ENCODE results near the gene USP14.
A peak's percentile ranks its signal among the peaks of the same experiment; 100 is the strongest.
"Not testable (repeated sequence)": the region's sequence is repeated elsewhere in the genome, so short reads cannot be mapped to it uniquely, and the experiment has no call there.

The USP14 gene

DNA sequence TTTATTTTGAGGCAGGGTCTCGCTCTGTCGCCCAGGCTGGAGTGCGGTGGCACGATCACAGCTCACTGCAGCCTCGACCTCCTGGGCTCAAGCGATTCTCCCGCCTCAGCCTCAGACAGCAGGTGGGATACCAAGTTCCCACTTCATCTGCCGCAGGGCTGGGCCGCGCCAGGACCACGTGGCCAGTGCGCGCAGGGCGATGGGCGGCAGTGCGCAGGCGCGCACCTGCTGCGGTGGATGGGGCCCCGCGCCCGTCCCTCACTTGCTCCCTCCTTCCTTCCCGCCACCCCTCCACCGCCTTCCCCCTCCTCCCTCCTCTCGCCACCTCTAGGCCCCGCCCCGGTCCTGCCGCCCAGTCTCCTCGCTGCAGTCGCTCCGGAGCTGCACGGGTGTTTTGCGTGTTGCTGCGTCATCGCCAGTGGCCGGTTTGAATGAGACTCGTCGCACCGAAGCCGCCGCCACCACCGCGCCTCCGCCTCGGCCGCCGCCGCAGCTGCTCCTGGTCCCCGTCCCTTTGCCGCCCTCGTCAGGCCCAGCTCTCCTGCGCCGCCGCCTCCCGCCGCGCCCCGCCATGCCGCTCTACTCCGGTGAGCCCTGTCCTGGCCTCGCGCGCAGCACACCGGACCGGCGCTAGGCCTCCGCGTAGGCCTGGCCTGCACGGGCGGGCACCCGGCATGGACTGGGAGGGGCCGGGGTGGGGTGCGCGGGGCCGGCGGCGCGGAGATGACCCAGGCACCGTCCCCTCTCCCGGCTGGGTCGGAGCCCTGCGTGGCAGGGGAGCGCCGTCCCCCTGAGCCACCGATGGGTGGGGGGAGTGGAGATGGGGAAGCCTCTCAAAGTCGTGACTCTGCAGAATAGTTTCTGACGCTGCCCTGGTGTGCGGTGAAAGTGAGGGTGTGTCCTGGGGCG is at the start of gene USP14:
TSS of gene USP14 (plus strand) at position 430 of the 909 bp plus-strand sequence. CDS start at position 572, 142 bp downstream.
- DNase-seq = peak; percentile 93 to 96 (median 94)

DNA sequence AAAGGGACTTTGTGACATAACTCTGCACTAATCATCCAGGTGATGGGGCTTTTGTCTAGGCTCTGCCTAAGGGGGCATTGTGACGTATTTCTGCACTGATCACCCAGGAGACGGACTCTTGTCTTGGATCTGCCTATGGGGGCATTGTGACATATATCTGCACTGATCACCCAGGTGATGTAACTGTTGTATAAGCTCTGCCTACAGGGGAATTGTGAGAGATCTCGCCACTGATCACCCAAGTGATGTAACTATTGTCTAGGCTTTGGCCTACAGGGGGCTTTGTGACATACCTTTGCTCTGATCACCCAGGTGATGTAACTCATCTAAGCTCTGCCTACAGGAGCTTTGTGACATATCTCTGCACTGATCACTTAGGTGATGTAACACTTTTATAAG is 49.7 kb upstream of the USP14 start:
- not testable (repeated sequence) for DNase-seq

DNA sequence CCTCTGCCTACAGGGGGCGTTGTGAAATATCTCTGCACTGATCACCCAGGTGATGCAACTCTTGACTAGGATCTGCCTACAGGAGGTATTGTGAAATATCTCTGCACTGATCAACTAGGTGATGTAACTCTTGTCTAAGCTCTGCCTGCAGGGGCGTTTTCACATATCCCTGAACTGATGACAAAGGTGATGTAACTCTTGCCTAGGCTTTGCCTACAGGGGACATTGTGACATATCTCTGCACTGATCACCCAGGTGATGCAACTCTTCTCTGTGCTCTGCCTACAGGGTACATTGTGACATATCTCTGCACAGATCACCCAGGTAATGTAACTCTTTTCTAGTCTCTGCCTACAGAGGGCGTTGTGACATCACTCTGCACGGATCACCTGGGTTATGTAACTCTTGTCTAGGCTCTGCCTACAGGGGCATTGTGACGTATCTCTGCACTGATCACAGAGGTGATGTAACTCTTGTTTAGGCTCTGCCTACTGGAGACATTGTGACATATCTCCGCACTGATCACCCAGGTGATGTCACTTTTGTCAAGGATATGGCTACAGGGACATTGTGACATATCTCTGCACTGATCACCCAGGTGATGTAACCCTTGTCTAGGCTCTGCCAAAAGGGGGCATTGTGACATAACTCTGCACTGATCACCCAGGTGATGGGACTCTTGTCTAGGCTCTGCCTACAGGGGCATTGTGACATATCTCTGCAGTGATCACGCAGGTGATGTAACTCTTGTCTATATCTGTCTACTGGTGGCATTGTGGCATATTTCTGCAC is 49.0 kb upstream of the USP14 start:
- DNase-seq = not testable (repeated sequence)

DNA sequence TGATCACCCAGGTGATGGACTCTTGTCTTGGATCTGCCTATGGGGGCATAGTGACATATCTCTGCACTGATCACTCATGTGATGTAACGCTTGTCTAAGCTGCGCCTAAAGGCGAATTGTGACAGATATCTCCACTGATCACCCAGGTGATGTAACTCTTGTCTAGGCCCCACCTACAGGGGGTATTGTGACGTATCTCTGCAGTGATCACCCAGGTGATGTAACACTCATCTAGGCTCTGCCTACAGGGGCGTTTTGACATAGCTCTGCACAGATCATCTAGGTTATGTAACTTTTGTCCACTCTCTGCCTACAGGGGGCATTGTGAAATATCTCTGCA is 48.5 kb upstream of the USP14 start:
- not testable (repeated sequence) for DNase-seq

DNA sequence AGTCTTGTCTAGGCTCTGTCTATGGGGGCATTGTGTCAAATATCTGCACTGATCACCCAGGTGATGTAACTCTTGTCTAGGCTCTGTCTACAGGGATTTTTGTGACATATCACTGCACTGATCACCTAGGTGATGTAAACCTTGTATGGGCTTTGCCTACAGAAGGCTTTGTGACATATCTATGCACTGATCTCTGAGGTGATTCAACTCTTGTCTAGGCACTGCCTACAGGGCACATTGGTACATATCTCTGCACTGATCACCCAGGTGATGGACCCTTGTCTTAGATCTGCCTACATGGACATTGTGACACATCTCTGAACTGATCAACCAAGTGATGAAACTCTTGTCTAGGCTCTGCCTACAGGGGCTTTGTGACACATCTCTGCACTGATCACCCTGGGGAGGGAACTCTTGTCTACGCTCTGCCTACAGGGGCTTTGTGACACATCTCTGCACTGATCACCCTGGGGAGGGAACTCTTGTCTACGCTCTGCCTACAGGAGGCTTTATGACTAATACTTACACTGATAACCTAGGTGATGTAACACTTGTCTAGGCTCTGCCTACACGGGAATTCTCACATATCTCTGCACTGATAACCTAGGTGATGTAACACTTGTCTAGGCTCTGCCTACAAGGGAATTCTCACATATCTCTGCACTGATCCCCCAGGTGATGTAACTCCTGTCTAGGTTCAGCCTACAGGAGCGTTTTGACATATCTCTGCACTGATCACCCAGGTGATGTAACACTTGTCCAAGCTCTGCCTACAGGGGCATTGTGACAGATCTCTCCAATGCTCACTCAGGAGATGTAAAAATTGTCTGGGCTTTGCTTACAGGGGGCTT is 47.8 kb upstream of the USP14 start:
- not testable (repeated sequence) for DNase-seq

DNA sequence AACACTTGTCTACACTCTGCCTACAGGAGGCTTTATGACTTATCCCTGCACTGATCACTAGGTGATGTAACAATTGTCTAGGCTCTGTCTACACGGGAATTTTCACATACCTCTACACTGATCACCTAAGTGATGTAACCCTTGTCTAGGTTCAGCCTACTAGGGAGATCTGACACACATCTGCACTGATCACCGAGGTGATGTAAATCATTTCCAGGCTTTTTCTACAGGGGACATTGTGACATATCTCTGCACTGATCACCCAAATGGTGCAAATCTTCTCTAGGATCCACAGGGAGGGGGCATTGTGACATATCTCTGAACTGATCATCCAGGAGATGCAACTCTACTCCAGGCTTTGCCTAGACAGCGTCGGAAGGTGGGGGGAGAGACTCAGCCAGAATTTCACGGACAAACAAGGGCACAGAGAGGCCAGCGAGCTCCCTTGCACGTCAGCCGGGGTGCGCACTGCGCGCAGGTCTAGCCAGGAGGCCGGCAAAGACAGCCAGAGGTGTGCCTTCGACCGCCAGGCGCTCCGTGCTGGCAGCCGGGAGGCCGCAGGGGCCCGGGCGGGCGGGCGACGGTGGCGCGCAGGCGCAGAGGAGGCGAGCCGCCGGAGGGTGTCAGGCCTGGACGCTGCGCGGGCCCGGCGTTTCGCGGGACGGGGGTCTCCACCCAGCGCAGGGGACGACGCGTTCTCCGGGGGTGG is 46.9 kb upstream of the USP14 start:
- DNase-seq = no peak

DNA sequence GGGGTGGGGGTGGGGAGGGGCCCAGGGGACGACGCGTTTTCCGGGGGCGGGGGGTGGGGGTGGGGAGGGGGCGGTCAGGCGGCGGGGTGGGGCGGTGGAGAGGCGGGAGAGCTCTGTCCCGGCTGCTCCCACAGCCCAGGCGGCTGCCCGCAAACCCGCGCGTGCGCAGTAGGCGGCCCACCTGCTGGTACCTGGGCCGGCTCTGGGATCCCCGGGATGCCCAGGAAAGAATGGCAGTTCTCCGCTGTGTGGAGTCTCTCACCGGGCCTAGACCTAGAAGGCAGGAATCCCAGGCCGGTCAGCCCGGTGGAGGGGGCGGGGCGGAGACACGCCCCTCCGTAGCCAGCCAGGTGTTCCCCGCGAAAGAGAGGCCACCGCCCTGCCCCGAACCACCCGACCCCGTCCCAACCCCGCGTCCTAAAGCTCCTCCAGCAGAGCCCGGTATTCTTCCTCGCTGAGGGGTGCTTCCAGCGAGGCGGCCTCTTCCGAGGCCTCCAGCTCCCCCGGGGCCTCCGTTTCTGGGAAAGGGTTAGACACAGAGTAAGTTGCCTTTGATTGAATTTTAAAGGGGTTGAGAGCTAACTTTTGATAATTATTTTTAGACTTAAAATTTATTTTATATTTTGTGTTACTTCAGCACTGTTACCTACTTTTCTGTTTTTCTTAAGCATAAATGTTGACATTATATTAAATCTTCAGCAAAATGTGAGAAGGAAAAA is 46.2 kb upstream of the USP14 start:
- DNase-seq = not testable (repeated sequence)

DNA sequence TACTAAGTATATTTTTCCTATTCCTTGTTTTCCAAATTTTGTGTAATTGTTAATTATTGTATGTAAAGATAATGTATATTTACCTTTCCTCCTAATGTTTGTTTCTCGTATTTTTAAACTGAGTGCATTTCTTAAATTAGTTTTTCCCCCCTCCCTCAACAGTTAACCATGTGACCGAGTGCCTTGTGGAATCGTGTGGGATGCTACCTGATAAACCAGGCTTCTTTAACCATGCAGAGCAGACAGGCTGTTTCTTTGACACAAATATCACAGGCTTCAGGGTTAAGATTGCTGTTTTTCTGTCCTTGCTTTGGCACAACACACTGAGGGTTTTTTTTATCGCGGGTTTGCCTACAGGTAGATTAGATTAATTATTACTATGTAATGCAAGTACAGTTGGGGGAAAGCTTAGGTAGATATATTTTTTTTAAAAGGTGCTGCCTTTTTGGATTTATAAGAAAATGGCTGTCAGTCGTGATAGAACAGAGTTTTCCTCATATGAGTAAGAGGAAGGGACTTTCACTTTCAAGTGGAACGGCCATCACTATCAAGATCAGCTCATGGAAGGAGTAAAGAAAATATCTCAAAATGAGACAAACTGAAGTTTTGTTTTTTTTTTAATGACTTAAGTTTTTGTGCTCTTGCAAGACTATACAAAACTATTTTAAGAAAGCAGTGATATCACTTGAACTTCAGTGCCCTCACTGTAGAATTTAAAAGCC is 37.7 kb upstream of the USP14 start:
- DNase-seq = not testable (repeated sequence)

DNA sequence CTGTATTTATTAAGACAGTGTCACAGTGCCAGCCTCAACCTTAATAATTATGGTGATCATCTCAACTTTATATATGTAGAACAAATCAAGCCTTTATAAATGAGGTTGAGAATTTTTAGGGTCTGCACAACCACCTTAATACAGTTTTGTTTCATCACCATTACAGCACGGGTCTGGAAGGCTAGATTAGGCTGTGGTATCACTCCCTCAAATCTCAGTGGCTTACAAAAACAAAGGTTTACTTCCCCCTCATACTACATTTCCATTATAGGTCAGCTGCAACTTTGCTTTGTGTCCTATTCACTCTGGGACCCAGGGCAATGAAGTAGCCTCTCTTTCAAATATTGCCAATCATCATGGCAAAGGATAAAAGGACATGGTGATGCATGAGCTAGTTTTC is 23.3 kb upstream of the USP14 start:
- no peak for DNase-seq

DNA sequence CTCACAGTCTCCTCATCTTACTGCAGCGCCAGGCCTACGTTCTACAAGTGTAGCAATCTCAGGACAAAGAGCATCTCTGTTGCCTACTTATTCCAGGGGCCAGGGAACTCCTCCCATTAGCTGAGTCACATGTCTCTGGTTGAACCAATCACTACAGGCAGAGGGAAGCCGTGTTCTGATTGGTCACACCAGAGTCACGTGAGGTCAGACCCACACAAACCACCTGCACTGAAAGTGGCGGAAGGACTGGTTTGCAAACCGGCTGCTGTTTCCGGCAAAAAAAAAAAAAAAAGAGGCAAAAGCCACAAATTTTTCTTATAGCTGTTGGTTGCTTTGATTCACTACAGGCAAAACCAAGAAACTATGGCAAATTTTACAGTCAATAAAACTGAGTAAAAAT is 21.9 kb upstream of the USP14 start:
- no peak for DNase-seq

DNA sequence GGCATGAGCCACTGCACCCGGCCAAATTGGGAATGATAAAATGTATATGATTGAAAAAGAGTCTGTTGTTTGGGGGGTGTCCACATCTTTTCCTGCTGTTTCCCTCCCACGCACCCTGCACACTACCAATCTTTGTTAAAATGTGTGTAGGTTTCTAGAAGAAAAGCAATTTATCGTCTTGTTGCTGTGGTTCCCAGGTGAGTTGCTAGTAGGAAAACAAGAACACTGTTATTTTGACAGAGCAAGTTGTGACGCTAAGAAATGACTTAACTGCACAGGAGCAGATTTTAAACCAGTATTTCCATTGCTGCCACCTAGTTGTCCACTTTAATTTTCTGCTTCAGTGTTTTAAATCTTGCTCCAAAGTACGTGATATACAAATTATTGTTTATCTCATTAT is 21.0 kb upstream of the USP14 start:
- no peak for DNase-seq

DNA sequence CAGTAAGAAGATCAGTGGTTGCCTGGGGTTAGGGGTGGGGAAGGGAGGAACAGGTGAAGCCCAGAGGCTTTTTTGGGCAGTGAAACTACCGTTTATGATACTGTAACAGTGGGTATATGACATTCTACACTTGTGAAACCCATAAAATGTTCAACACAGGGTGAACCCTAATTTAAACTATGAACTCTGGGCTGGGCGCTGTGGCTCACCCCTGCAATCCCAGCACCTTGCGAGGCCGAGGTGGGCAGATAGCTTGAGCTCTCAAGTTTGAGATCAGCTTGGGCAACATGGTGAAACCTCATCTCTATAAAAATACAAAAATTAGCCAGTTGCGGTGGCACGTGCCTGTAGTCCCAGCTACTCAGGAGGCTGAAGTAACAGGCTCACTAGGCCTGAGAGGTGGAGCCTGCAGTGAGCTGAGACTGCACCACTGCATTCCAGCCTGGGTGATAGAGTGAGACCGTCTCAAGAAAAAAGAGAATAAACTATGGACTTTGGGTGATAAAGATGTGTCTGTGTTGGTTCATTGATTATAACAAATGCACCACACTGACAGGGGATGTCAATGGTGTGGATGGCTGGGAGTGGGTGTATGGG is 17.6 kb upstream of the USP14 start:
- no peak for DNase-seq

DNA sequence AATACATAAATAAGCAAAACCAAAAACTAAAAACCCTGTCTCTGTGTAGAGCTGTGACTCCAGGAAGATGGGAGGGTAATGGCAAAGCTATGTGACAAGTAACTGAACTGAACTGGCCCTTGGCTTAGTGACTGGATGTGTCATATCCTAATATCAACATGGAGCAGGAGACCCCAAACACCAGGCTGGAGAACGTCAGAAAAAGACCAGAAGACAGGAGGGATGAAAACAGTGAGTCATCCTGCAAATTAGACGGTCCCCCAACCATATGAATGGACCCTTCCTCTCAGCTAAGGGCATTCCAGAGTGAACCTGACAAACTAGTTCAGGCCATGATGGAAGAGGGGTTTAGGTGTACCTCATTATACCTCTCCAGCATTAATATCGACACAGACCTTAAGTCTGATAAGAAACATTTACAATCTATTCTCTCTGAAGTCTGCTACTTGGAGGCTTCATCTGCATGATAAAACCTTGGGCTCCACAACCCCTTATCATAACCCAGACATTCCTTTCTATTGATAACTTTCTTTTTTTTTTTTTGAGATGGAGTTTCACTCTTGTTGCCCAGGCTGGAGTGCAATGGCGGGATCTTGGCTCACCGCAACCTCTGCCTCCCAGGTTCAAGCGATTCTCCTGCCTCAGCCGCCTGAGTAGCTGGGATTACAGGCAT is 15.6 kb upstream of the USP14 start:
- DNase-seq = not testable (repeated sequence)

DNA sequence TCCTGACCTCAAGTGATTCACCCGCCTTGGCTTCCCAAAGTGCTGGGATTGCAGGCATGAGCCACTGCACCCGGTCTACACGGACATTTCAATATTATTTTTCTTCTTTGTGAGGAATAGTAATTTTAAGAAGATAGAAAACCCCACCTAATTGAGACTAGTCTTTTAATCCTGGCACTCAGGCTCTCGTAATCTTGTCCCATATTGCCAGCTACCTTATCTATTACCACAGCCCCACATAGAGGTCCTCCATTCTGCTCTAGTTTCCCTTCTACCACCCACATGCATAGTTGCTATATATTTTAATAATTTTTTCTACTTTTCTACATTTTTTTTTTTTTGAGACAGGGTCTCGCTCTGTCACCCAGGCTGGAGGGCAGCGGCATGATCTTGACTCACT is 9.5 kb upstream of the USP14 start:
- no peak for DNase-seq

DNA sequence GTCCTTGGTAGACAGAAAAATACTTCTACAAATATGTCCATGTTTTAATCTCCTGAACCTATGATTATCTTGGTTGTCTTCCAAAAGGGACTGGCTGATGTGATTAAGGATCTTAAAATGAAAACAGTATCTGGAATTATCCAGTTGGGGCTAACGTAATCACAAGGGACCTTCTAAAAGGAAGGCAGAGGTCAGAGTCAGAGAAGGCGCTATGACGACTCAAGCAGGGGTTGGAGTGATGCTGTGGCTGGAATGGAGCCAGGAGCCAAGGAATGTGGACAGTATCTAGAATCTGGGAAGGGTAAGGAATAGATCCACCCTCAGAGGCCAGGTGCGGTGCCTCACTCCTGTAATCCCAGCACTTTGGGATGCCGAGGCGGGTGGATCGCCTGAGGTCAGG is 4.2 kb upstream of the USP14 start:
- no peak for DNase-seq

DNA sequence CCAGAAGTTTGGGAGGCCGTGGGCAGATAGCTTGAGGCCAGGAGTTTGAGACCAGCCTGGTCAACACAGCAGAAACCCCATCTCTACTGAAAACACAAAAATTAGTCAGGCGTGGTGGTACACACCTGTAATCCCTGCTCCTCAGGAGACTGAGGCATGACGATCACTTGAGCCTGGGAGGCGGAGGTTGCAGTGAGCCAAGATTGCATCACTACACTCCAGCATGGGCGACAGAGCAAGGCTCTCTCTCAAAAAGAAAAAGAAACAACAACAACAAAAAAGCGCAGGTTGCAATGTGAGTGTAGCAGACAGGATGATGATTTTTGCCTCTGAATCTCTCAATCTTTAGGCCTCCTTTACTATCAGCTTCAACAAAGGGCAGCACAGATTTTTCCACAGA is 2.7 kb upstream of the USP14 start:
- DNase-seq = no peak

DNA sequence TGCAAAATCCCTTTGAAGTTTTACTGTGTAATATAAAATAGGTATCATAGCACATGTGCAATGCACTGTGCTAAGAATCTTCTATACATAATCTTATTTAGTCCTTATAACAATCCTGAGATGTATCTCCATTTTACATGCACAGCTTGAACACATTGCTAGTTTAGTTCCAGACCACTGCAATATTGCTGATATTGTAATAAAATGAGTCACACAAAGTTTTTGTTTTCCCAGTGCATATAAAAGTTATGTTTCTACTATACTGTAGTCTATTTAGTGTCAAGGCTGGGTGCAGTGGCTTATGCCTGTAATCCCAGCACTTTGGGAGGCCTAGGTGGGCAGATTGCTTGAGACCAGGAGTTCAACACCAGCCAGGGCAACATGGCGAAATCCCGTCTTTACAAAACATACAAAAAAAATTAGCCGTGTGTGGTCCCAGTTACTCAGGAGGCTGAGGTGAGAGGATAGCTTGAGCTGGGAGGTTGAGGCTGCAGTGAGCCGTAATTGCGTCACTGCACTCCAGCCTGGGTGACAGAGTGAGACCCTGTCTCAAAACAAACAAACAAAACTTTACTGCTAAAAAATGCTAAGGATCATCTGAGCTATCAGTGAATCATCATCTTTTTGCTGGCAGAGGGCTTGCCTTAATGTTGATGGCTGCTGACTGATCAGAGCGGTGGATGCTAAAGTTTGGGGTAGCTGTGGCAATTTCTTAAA is 1.7 kb upstream of the USP14 start:
- DNase-seq = no peak

DNA sequence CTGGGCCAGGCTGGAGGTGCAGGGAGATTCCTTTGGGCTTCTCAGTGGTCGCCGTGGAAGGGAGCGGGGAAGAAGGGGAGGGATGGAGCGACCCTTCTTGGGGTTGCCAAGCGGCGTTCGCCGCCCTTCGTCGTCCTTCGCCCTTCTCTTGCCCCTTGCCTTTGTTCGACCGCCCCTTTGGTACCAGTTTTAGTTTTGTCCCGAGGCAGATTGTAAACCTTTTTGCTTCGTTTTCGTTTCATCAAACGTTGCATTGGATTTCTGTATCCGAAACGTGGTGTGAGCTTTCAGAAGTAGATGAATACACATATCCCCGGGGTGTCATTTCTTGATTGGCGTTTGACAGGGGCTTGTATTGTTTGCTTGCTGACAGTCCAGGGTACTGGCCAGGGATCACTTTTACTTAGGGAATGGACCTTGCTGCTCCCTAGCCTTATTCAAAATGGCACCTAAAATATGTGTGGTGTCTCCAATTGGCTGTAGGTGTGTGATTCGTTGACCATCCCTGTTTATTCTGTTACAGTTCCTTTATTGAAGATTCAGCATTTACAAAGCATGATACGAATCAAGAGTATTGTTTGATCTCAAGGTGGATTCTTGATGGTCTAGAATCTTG is 788 bp downstream of the USP14 start:
- DNase-seq = no peak

DNA sequence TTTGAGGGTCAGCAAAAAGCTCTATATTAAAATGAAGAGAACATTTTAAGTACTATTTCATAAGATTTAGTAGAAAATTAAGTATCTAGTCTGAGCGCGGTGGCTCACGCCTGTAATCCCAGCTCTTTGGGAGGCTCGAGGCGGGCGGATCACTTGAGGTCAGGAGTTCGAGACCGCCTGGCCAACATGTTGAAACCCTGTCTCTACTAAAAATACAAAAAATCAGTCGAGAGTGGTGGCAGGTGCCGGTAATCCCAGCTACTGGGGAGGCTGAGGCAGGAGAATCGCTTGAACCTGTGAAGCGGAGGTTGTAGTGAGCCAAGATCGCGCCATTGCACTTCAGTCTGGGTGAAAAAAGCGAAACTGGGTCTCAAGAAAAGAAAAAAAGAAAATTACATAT is 1.6 kb downstream of the USP14 start:
- DNase-seq = no peak

Measured in activated CD4-positive, CD25-positive, alpha-beta regulatory T cell (primary cell).